ENCODE data around the gene TMPRSS9. TPM values are rescaled to one million over a fixed set of nuclear protein-coding genes. Genes with fewer than 3 reads are reported as not detected.

TMPRSS9 gene
- total RNA-seq, 1 experiment from 2014 or later = 0.23 TPM

DNA sequence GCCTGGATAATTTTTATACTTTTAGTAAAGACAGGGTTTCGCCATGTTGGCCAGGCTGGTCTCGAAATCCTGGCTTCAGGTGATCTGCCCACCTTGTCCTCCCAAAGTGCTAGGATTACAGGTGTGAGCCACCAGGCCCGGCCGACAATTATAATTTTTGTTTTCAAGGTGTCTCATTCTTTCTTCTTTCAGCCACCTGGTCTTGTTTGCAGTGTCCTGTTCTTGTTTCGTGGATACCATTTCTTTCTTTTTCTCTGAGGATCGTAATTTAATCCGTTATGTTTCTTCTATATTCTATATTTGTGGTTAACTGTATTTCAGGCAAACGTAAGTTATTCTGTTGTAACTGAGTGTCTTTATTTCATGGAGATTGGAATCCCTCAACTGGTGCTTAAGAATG lies 51.6 kb downstream of the TMPRSS9 start:
- no peaks in the 10 kb centered on the region for H3K9me3 ChIP-seq (ENCODE audit: control insufficient read depth, insufficient read depth, low read depth, low read length)
- in situ Hi-C loops (cut with HindIII; ENCODE audit: low pct_unique_long_range_greater_than_20kb, low sequenced_read_pairs) = no loop called here
- TF ChIP-seq SIN3A (IDR thresholded peaks at IDR 0.05; ENCODE audit: borderline replicate concordance, insufficient read depth, low read depth, low read length) (no peak), TCF7L2 (IDR thresholded peaks at IDR 0.05; ENCODE audit: low read depth, low read length) (no peak), POLR2AphosphoS5 (IDR thresholded peaks at IDR 0.05; ENCODE audit: low read depth, low read length) (no peak)
- TF ChIP-seq, protein P1, sequence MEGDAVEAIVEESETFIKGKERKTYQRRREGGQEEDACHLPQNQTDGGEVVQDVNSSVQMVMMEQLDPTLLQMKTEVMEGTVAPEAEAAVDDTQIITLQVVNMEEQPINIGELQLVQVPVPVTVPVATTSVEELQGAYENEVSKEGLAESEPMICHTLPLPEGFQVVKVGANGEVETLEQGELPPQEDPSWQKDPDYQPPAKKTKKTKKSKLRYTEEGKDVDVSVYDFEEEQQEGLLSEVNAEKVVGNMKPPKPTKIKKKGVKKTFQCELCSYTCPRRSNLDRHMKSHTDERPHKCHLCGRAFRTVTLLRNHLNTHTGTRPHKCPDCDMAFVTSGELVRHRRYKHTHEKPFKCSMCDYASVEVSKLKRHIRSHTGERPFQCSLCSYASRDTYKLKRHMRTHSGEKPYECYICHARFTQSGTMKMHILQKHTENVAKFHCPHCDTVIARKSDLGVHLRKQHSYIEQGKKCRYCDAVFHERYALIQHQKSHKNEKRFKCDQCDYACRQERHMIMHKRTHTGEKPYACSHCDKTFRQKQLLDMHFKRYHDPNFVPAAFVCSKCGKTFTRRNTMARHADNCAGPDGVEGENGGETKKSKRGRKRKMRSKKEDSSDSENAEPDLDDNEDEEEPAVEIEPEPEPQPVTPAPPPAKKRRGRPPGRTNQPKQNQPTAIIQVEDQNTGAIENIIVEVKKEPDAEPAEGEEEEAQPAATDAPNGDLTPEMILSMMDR (IDR thresholded peaks at IDR 0.05) = no peak
- H3K4me1 ChIP-seq (ENCODE audit: control insufficient read depth, insufficient read depth, low read length) = no peaks in the 10 kb centered on the region
- DNase-seq (ENCODE audit: low read depth, low spot score) = no peak
- no TSS peak for BruUV-seq (replicated peaks)
- H3K27ac ChIP-seq (ENCODE audit: low read length) = no peak overlapping the region
- intact Hi-C loops (cut with micrococcal nuclease; ENCODE audit: unreplicated experiment) = no loop called here
- H3K27me3 ChIP-seq (ENCODE audit: control insufficient read depth, insufficient read depth, low read length) = no peaks in the 10 kb centered on the region
- POLR2A ChIA-PET = interaction anchor here (0.6 kb wide), 1 partner anchor 27 kb away, joined by 6 read pairs; no protein-coding TSS in a partner anchor
- no peak overlapping the region for H3K4me3 ChIP-seq (ENCODE audit: low read depth in 2 of 2, low read length in 2 of 2)
- ATAC-seq = no peak
- CTCF ChIA-PET = no interaction called here
- no peaks in the 10 kb centered on the region for H3K36me3 ChIP-seq (ENCODE audit: control insufficient read depth, insufficient read depth, low read length)

- CTCF ChIA-PET = no interaction called here
Measured at GRCh38 chr19:2412449-2412848, 52.4 kb downstream of the TMPRSS9 start.

More at GRCh38 chr19:2412449-2412848, 52.4 kb downstream of the TMPRSS9 start:
- Histone ChIP-seq H3K36me3 (ENCODE audit: control insufficient read depth, insufficient read depth, low read length) (no peaks in the 10 kb centered on the region), H3K27me3 (ENCODE audit: control insufficient read depth, insufficient read depth, low read length) (no peaks in the 10 kb centered on the region), H3K27ac (ENCODE audit: low read length) (no peak overlapping the region), H3K4me3 (ENCODE audit: low read depth in 2 of 2, low read length in 2 of 2) (no peak overlapping the region), H3K4me1 (ENCODE audit: control insufficient read depth, insufficient read depth, low read length) (no peaks in the 10 kb centered on the region), H3K9me3 (ENCODE audit: control insufficient read depth, insufficient read depth, low read depth, low read length) (no peaks in the 10 kb centered on the region)
- intact Hi-C loops (cut with micrococcal nuclease; ENCODE audit: unreplicated experiment) (no loop called here), in situ Hi-C loops (cut with HindIII; ENCODE audit: low pct_unique_long_range_greater_than_20kb, low sequenced_read_pairs) (no loop called here)
- BruUV-seq (replicated peaks) = TSS peak; percentile 79
- POLR2A ChIA-PET = interaction anchor here (0.7 kb wide), 1 partner anchor 497 kb away, joined by 7 read pairs; no protein-coding TSS in a partner anchor
- TF ChIP-seq POLR2AphosphoS5 (IDR thresholded peaks at IDR 0.05; ENCODE audit: low read depth, low read length) (no peak), TCF7L2 (IDR thresholded peaks at IDR 0.05; ENCODE audit: low read depth, low read length) (no peak), SIN3A (IDR thresholded peaks at IDR 0.05; ENCODE audit: borderline replicate concordance, insufficient read depth, low read depth, low read length) (no peak)
- TF ChIP-seq, protein P1 (IDR thresholded peaks at IDR 0.05) = no peak
- TF ChIP-seq, protein P2, sequence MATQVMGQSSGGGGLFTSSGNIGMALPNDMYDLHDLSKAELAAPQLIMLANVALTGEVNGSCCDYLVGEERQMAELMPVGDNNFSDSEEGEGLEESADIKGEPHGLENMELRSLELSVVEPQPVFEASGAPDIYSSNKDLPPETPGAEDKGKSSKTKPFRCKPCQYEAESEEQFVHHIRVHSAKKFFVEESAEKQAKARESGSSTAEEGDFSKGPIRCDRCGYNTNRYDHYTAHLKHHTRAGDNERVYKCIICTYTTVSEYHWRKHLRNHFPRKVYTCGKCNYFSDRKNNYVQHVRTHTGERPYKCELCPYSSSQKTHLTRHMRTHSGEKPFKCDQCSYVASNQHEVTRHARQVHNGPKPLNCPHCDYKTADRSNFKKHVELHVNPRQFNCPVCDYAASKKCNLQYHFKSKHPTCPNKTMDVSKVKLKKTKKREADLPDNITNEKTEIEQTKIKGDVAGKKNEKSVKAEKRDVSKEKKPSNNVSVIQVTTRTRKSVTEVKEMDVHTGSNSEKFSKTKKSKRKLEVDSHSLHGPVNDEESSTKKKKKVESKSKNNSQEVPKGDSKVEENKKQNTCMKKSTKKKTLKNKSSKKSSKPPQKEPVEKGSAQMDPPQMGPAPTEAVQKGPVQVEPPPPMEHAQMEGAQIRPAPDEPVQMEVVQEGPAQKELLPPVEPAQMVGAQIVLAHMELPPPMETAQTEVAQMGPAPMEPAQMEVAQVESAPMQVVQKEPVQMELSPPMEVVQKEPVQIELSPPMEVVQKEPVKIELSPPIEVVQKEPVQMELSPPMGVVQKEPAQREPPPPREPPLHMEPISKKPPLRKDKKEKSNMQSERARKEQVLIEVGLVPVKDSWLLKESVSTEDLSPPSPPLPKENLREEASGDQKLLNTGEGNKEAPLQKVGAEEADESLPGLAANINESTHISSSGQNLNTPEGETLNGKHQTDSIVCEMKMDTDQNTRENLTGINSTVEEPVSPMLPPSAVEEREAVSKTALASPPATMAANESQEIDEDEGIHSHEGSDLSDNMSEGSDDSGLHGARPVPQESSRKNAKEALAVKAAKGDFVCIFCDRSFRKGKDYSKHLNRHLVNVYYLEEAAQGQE (IDR thresholded peaks at IDR 0.05; ENCODE audit: insufficient read depth in 1 of 2, low read depth in 2 of 2, low read length in 1 of 2) = no peak
- DNase-seq (ENCODE audit: low read depth, low spot score) (no peak), ATAC-seq (no peak)
